Esophagus squamous epithelium (tissue), 4 donors: ENCODE measurements around the gene PAK6.

Source experiments
- POLR2A ChIP-seq, 4 donors: fragments of 450-650 bp; IDR thresholded peaks; one replicate each; pipeline ENCODE4 v1.6.1; 2017; ENCODE audit warnings: antibody characterized with exemption in 4 of 4, mild to moderate bottlenecking in 4 of 4, moderate library complexity in 3 of 4
- TF ChIP-seq, protein P1 (sequence below), 6 experiments: fragments of 450-650 bp in 4 of 6; fragments of 200-600 bp in 2 of 6; sonication (generic) in 2 of 6; IDR thresholded peaks; one replicate each; pipeline ENCODE4 v1.5.1; 2016 to 2019; ENCODE audit warnings: antibody characterized with exemption in 6 of 6, mild to moderate bottlenecking in 4 of 6, moderate library complexity in 4 of 6

DNA sequence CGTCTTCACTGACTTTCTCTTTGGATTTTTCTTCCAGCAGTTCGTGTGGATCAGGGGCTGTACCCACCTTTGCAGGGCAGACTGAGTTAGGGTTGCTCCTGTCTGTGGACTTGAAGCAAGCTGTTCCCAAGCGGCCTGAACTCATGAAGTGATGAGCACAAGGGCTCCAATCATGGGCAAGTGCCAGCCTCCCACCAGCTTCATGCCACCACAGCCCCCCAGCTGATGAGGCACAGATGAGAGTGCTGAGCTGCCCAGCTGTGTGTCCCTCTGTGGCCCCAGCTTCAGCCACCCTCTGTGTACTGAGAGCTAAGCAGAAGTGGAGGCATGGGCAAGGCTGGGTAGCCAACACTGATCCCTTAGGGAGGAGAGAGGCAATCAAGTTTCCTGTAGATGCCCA is 72.1 kb downstream of the PAK6 start:
- TF ChIP-seq, protein P1, sequence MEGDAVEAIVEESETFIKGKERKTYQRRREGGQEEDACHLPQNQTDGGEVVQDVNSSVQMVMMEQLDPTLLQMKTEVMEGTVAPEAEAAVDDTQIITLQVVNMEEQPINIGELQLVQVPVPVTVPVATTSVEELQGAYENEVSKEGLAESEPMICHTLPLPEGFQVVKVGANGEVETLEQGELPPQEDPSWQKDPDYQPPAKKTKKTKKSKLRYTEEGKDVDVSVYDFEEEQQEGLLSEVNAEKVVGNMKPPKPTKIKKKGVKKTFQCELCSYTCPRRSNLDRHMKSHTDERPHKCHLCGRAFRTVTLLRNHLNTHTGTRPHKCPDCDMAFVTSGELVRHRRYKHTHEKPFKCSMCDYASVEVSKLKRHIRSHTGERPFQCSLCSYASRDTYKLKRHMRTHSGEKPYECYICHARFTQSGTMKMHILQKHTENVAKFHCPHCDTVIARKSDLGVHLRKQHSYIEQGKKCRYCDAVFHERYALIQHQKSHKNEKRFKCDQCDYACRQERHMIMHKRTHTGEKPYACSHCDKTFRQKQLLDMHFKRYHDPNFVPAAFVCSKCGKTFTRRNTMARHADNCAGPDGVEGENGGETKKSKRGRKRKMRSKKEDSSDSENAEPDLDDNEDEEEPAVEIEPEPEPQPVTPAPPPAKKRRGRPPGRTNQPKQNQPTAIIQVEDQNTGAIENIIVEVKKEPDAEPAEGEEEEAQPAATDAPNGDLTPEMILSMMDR (IDR thresholded peaks at IDR 0.05): no peak
- no peak for TF ChIP-seq POLR2A (IDR thresholded peaks at IDR 0.05)
